Fibroblast of lung (primary cell): Measurements from ENCODE around the gene KIZ.

ENCODE experiments used
- EZH2 ChIP-seq: IDR thresholded peaks from 2 replicates; pipeline ENCODE4 v1.5.1; 2012; ENCODE audit warnings: low read length, control low read depth, mild to moderate bottlenecking; ENCODE audit errors: missing control alignments
- TF ChIP-seq, protein P1 (sequence below), 2 donors: IDR thresholded peaks in 1 of 2; conservative IDR thresholded peaks in 1 of 2; 1 replicate in 1 of 2; 2 replicates in 1 of 2; pipeline ENCODE4 v1.5.1; 2011 to 2012; ENCODE audit warnings: low read length in 2 of 2, control low read depth in 1 of 2, inconsistent platforms in 1 of 2, low read depth in 1 of 2, mild to moderate bottlenecking in 1 of 2

DNA sequence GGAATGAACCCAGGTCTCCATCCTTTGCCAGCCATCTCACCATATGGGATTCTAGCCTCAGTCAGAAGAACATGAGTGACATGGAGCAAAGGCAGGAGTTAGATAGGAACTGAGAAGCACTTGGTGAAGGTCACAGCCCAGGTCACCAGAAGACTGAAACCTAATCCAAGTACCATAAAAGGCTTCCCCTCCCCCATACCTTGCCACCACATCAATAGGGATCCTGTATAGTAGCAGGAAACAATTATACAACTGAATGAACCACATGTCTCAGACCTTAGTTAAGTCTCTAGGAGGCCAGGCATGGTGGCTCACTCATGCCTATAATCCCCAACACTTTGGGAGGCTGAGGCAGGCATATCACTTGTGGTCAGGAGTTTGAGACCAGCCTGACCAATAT, 49.6 kb downstream of the KIZ start:
- TF ChIP-seq, protein P1, sequence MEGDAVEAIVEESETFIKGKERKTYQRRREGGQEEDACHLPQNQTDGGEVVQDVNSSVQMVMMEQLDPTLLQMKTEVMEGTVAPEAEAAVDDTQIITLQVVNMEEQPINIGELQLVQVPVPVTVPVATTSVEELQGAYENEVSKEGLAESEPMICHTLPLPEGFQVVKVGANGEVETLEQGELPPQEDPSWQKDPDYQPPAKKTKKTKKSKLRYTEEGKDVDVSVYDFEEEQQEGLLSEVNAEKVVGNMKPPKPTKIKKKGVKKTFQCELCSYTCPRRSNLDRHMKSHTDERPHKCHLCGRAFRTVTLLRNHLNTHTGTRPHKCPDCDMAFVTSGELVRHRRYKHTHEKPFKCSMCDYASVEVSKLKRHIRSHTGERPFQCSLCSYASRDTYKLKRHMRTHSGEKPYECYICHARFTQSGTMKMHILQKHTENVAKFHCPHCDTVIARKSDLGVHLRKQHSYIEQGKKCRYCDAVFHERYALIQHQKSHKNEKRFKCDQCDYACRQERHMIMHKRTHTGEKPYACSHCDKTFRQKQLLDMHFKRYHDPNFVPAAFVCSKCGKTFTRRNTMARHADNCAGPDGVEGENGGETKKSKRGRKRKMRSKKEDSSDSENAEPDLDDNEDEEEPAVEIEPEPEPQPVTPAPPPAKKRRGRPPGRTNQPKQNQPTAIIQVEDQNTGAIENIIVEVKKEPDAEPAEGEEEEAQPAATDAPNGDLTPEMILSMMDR (conservative IDR thresholded peaks at IDR 0.05 in 1 of 2, IDR thresholded peaks at IDR 0.05 in 1 of 2; ENCODE audit: low read depth in 1 of 2, low read length in 2 of 2), result no peak
- TF ChIP-seq EZH2, result no peak
